GM18951 (cell line): Measurements from ENCODE around the gene IL12RB1.

ENCODE experiments used
- POLR2A ChIP-seq: IDR thresholded peaks from 4 replicates; pipeline ENCODE4 v1.6.1; 2011; ENCODE audit warnings: mild to moderate bottlenecking; ENCODE audit not compliant: insufficient read length, insufficient read depth; ENCODE audit errors: extremely low read depth
- in situ Hi-C: fragments of 300-500 bp; cut with MboI; formaldehyde crosslinking; loops from one replicate; pipeline ENCODE4 v1.12.0; 2022; ENCODE audit warnings: low sequenced_read_pairs, mixed read lengths, inconsistent platforms; ENCODE audit not compliant: unreplicated experiment

IL12RB1 gene

DNA sequence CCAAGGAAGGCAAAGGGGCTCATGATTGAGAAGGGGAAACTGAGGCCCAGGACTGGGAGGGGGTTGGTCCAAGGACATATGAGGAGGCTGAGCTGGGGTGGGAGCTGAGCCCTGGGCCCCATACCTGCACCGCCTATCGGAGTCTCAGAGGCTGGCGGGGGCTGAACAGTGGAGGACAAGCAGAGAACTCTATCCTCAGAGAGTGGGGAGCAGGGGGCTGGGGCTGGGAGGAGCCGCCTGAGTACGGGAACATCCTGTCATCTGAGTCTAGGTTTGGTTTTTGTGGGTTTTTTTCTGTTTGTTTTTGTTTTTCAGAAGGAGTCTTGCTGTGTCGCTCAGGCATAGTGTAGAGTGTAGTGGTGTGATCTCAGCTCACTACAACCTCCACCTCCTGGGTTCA is 72.5 kb downstream of the IL12RB1 start:
- in situ Hi-C loops = no loop called here
- no peak for TF ChIP-seq POLR2A

DNA sequence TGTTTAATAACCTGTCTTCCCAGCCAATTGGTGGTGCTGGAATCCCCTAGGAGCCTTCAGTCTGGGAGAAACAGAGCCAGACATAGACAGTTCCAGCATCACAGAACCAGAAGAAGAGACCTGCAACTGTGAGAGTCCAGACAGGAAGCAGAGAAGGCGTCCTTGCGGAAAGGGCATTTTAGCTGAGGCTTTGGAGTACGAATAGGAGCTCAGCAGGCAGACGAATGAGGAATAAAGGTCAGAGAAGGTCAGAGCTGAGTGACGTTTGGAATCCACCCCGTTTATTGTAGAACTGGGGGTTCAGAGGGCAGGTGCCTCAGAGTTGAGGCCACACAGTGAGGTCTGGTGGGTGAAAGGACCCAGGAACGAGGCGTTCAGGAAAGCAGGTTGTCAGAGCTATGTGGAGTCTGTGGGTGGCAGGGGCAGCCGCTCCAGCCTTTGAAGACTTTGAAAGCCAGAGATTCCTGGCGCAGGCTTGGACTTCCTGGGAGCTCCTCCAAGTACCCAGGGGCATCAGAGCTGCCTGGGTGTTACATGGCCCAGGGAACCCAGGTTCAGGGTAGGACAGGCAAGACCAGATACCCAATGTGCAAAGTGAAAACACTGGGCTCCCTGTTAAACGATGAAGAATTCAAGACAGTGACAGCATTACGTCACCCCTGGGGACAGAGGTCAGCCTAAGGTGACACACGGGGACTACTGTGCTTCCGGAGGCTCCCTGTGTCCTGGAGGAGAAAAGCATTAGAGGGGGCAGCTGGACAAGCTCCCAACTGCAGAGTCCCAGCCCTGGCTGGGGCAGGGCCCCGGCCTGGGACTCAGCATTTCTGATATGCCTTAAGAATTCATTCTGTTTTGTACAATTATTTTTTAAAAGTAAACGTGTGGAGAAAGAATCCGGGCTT is 73.3 kb downstream of the IL12RB1 start:
- in situ Hi-C loops = no loop called here
- no peak for TF ChIP-seq POLR2A

DNA sequence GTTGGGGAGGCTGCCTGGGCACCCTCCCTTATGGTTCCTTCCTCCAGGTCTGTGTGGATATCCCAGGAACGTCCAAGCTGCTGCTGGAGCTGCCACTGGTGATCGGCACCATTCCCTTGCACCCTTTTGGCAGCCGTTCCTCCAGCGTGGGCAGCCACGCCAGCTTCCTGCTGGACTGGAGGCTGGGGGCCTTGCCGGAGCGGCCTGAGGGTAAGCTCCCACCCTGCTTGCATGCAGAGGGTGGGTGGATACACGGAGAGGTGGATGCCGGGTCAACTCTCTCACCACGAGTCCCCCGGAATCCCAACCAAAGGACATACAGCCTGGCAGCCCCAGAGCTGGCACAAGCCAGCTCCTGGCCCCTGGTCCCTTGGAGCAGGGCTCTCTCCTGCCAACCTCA is 76.6 kb downstream of the IL12RB1 start:
- in situ Hi-C loops = no loop called here

DNA sequence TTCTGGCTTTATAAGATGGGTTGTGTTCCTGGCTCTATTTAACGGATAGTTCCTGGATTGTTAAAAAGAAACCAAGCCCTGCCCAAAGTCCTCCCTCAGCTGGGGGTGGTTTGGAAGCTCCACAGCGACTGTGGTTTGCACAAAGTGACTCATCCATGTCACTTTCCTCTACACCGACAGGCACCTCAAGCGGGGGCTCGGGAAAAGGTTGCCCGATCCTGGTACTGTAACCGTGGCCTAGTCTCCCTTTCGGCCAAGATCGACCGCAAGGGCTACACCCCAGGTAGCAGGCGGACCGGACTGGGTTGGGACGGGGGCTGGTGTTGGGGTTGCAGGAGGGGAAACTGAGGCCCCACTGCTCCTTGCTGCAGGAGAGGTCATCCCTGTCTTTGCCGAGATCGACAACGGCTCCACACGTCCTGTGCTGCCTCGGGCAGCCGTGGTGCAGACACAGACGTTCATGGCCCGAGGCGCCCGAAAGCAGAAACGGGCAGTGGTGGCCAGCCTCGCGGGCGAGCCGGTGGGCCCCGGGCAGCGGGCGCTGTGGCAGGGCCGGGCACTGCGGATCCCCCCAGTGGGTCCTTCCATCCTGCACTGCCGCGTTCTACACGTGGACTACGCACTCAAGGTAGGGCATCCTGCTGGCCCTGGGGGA is 77.2 kb downstream of the IL12RB1 start:
- in situ Hi-C loops = loop anchor here (5.0 kb wide), 1 partner anchor 48 kb away; no protein-coding TSS in a partner anchor

More for the DNA sequence above, 76.6 kb downstream of the IL12RB1 start:
- no peak for TF ChIP-seq POLR2A

More for the DNA sequence above, 77.2 kb downstream of the IL12RB1 start:
- no peak for TF ChIP-seq POLR2A
